Left lobe of liver (tissue), 2 donors: ENCODE measurements around the gene JAG2. TPM values are rescaled to one million over a fixed set of nuclear protein-coding genes. Genes with fewer than 3 reads are reported as not detected.

Experiments
- ATAC-seq: fragments of 200-7000 bp; cut with Tn5 transposase; one replicate; pipeline ENCODE4 v1.9.1; 2020; ENCODE audit warnings: mild to moderate bottlenecking, moderate library complexity
- DNase-seq: peaks from one replicate; pipeline ENCODE4 v3.0.0-alpha.2; 2020; ENCODE audit warnings: low spot score
- total RNA-seq: library from RNA; stranded (reverse); gene quantifications from one replicate; pipeline ENCODE4 v1.2.1, GENCODE V29; 2021
- donor health status: DM: no; HTN: no; CAD: no; lungs with moderate emphysema.
- donor health status: DM: no; HTN: yes; CAD: no.

Gene JAG2
- total RNA-seq, 1 donor from 2014 or later = 1.3 TPM

- DNase-seq = no peak
- no peak for ATAC-seq
Measured at GRCh38 chr14:105185001-105185400, 16.4 kb upstream of the JAG2 start.

GRCh38 chr14:105184461-105184860 lies 15.9 kb upstream of the JAG2 start:
- ATAC-seq = no peak
- no peak for DNase-seq

- DNase-seq (no peak), ATAC-seq (no peak)
Measured at GRCh38 chr14:105182296-105183020, 13.9 kb upstream of the JAG2 start.

GRCh38 chr14:105181549-105182295 lies 13.1 kb upstream of the JAG2 start:
- no peak for DNase-seq
- no peak for ATAC-seq

GRCh38 chr14:105180592-105181548 lies 12.3 kb upstream of the JAG2 start, which contains the start of gene NUDT14:
Gene NUDT14 (minus strand): TSS chr14:105181312. CDS start chr14:105181209, 103 bp downstream.
- ATAC-seq = peak; percentile 90
- DNase-seq = peak; percentile 88

GRCh38 chr14:105179191-105179590 lies 10.6 kb upstream of the JAG2 start:
- DNase-seq (no peak), ATAC-seq (no peak)

GRCh38 chr14:105178868-105179140 lies 10.2 kb upstream of the JAG2 start:
- DNase-seq = no peak
- ATAC-seq = no peak

GRCh38 chr14:105178069-105178867 lies 9.7 kb upstream of the JAG2 start:
- ATAC-seq (no peak), DNase-seq (no peak)

- ATAC-seq (no peak), DNase-seq (no peak)
Measured at GRCh38 chr14:105177082-105177481, 8.5 kb upstream of the JAG2 start.

GRCh38 chr14:105176513-105176912 lies 7.9 kb upstream of the JAG2 start:
- no peak for DNase-seq
- no peak for ATAC-seq

- DNase-seq (no peak), ATAC-seq (no peak)
Measured at GRCh38 chr14:105173901-105174894, 5.6 kb upstream of the JAG2 start.

GRCh38 chr14:105173145-105173544 lies 4.6 kb upstream of the JAG2 start:
- DNase-seq (no peak), ATAC-seq (no peak)

- no peak for DNase-seq
- no peak for ATAC-seq
Measured at GRCh38 chr14:105172476-105172875, 3.9 kb upstream of the JAG2 start.

- DNase-seq (no peak), ATAC-seq (peak; percentile 6)
Measured at GRCh38 chr14:105171004-105171673, 2.6 kb upstream of the JAG2 start.

- DNase-seq (no peak), ATAC-seq (no peak)
Measured at GRCh38 chr14:105169776-105170655, 1.4 kb upstream of the JAG2 start.

GRCh38 chr14:105168979-105169507 lies 467 bp upstream of the JAG2 start:
- ATAC-seq = no peak
- no peak for DNase-seq

GRCh38 chr14:105168093-105168420 lies 519 bp downstream of the JAG2 start:
- ATAC-seq (no peak), DNase-seq (no peak)
